OCI-LY1 (cell line): ENCODE results near the gene ZNRD2.

Source experiments
- EZH2 ChIP-seq: fragments of 200-600 bp; sonication (generic), shearing (Covaris generic); IDR thresholded peaks from 2 replicates; pipeline ENCODE4 v1.8.0; 2017; ENCODE audit warnings: borderline replicate concordance, mixed run types, mild to moderate bottlenecking, antibody characterized with exemption, low read length, moderate library complexity, mixed read lengths
- TF ChIP-seq, protein P1 (sequence below): fragments of 200-600 bp; sonication (generic), shearing (Covaris generic); IDR thresholded peaks from 2 replicates; pipeline ENCODE4 v1.5.1; 2017; ENCODE audit warnings: mild to moderate bottlenecking, antibody characterized with exemption, low read length, moderate library complexity, mixed read lengths

DNA sequence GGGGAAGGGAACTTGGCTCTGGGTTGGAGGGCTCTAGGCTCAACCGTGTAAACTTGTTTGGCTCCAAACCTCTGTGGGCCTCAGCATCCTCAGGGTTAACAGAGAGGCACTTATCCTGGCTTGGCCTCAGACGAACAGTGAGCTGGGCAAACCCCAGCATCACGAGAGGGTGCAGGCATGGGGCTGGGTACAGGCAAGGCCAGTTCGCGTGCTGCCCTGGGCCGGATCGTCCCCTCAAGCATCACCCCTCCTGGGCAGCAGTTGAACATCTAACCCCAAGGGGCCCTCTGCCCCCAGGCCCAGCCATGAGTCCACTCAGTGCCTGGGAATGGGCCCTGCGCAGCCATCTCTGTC, 7.5 kb downstream of the ZNRD2 start:
- no peak for TF ChIP-seq EZH2
- TF ChIP-seq, protein P1, sequence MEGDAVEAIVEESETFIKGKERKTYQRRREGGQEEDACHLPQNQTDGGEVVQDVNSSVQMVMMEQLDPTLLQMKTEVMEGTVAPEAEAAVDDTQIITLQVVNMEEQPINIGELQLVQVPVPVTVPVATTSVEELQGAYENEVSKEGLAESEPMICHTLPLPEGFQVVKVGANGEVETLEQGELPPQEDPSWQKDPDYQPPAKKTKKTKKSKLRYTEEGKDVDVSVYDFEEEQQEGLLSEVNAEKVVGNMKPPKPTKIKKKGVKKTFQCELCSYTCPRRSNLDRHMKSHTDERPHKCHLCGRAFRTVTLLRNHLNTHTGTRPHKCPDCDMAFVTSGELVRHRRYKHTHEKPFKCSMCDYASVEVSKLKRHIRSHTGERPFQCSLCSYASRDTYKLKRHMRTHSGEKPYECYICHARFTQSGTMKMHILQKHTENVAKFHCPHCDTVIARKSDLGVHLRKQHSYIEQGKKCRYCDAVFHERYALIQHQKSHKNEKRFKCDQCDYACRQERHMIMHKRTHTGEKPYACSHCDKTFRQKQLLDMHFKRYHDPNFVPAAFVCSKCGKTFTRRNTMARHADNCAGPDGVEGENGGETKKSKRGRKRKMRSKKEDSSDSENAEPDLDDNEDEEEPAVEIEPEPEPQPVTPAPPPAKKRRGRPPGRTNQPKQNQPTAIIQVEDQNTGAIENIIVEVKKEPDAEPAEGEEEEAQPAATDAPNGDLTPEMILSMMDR = no peak
